HL-60 (cell line): ENCODE data around the gene LRRC1.

Experiments used
- GABPA ChIP-seq: IDR thresholded peaks from 2 replicates; pipeline ENCODE4 v1.6.1; 2012; ENCODE audit warnings: low read depth
- POLR2AphosphoS5 ChIP-seq: IDR thresholded peaks from 2 replicates; pipeline ENCODE4 v1.6.1; 2012; ENCODE audit warnings: low read depth
- TF ChIP-seq, protein P1 (sequence below): IDR thresholded peaks from one replicate; pipeline ENCODE4 v1.5.1; 2011; ENCODE audit warnings: low read length, control low read depth, inconsistent platforms; ENCODE audit not compliant: insufficient read depth

DNA sequence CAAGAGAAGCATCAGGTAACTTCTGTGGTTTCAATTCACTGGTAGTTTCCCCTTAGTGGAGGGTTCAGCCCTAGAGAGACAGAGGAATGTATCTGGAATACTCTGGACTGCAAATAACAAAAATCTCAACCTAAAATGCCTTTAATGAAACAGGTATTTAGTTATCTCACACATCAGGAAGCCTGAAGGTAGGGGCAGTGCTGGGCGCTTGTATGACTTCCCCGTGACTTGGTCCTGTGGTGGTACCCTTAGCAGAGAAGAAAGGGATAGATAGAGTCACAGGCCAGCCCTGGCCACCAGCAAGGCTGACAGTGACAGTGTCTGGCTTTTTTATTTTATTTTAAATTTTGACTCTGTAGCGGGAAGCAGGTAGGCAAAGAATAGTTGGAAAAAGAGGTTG lies 14.9 kb downstream of the LRRC1 start:
- TF ChIP-seq, protein P1, sequence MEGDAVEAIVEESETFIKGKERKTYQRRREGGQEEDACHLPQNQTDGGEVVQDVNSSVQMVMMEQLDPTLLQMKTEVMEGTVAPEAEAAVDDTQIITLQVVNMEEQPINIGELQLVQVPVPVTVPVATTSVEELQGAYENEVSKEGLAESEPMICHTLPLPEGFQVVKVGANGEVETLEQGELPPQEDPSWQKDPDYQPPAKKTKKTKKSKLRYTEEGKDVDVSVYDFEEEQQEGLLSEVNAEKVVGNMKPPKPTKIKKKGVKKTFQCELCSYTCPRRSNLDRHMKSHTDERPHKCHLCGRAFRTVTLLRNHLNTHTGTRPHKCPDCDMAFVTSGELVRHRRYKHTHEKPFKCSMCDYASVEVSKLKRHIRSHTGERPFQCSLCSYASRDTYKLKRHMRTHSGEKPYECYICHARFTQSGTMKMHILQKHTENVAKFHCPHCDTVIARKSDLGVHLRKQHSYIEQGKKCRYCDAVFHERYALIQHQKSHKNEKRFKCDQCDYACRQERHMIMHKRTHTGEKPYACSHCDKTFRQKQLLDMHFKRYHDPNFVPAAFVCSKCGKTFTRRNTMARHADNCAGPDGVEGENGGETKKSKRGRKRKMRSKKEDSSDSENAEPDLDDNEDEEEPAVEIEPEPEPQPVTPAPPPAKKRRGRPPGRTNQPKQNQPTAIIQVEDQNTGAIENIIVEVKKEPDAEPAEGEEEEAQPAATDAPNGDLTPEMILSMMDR, result no peak
- no peak for TF ChIP-seq GABPA
- no peak for TF ChIP-seq POLR2AphosphoS5
